Stimulated activated CD8-positive, alpha-beta memory T cell treated with anti-CD3 and anti-CD28 coated beads, Interleukin-4, amount 100 ng/mL, for 24 hours (primary cell): ENCODE measurements around the gene CFAP45.

Experiments
- DNase-seq: peaks from one replicate; pipeline ENCODE4 v3.0.0-alpha.2; 2020; ENCODE audit warnings: low read depth

The CFAP45 gene

GRCh38 chr1:159825564-159825963 lies 74.4 kb downstream of the CFAP45 start:
- DNase-seq = no peak

GRCh38 chr1:159823406-159823805 lies 76.6 kb downstream of the CFAP45 start:
- DNase-seq = no peak
